Measurements from ENCODE around the gene SMAD3.

DNA sequence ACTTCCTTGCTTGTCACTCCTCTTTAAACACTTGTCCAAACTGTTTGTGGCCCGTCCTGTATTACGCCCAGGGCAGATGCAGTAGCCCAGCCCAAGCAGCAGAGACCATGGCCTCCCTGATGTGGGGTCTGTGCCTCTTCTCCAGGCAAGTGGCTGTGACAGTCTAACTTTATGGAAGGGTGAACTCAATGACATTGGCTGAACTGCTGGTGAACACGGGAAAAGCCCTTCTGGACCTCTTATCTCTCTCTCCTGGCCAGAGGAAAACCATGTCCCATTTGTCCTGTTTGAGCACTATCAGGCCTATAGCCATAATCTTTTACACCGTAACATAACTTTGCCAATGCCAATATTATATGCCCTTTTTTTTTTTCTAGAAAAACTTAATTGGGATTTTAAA lies 67.6 kb downstream of the SMAD3 start:
- TF ChIP-seq, protein P1, sequence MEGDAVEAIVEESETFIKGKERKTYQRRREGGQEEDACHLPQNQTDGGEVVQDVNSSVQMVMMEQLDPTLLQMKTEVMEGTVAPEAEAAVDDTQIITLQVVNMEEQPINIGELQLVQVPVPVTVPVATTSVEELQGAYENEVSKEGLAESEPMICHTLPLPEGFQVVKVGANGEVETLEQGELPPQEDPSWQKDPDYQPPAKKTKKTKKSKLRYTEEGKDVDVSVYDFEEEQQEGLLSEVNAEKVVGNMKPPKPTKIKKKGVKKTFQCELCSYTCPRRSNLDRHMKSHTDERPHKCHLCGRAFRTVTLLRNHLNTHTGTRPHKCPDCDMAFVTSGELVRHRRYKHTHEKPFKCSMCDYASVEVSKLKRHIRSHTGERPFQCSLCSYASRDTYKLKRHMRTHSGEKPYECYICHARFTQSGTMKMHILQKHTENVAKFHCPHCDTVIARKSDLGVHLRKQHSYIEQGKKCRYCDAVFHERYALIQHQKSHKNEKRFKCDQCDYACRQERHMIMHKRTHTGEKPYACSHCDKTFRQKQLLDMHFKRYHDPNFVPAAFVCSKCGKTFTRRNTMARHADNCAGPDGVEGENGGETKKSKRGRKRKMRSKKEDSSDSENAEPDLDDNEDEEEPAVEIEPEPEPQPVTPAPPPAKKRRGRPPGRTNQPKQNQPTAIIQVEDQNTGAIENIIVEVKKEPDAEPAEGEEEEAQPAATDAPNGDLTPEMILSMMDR (IDR thresholded peaks at IDR 0.05), result no peak
- TF ChIP-seq POLR2A (IDR thresholded peaks at IDR 0.05), result no peak
